HG03103 (cell line): Measurements from ENCODE around the gene NLRC3.

Source experiments
- ATAC-seq: cut with Tn5 transposase; IDR thresholded peaks from one replicate; pipeline ENCODE4 v1.9.1; 2021; ENCODE audit warnings: low read depth; ENCODE audit not compliant: unreplicated experiment

The NLRC3 gene

DNA sequence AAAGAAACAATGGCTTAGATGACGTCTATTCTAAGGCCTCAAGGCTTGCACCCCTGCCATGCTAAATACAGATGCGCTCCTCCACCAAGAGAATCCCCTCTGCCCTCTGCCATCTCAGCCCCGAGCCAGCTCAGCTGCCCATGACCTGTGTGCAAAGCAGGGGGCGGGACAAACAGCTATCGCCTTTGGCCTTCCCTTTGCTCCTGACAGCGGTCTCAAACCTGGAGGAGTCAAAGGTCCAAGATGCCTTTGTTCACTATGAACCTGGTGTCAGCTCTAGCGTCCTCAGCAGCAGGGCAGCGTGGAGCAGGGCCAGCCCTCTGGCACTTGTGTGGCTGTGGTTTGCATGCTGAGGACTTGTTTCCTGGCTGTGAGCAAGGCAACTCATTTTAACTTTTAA is 21.9 kb upstream of the NLRC3 start:
- ATAC-seq: no peak

DNA sequence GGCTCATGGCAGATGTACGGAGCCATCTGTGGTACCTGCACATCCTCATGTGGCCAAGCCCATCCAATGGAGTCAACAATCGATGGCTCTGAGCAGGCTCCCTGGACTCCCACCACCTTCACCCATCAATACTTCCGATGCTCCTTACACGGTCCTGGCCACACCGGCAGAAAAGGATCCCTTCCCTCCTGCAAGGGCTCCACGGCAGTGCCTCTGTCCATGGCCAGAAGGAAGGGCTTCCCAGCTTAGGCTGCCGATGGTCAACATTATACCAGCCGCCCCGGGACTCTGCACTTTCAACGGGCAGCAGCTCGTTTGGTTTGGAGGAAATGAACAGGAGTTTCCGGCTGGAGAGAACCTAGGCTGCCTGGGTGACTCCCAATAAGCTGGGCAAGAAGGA is 21.0 kb upstream of the NLRC3 start:
- ATAC-seq: no peak

DNA sequence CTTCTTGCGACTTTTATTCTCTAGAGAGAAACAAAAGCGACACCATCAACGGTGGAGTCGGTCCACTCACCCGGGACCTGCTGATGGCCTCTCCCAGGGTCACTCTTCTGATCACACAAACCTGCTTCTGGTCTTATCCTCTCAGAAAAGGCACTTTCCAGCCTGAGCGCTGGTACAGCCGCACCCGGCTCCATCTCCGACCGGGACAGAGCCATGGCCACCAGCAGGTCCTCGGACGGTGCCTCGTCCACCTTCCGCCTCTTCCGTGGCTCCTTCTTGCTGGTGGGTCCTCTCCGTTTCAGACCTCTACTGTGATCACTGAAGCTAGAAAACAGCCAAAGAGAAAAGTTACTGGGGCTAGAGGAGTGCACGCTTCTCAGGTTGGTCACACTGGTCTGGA is 20.5 kb upstream of the NLRC3 start:
- no peak for ATAC-seq

DNA sequence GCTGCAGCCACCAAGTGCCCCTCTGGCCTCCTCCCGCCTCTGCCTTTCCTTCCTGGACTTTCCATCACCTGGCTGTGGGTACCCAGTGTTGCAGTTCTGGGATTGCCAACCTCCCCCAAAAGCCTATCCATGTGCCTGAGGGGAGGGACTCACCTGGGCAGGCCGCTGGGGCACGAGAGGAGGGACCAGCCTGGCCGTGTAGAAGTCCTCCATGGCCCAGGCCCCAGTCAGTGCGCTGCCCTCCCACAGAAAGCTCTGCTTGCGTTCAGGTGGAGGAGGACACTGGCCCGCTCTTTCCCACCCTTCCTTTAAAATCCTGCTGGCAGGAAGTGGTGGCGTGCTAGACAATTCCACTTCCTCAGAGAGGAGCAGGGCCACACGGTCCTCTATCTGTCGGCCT is 20.0 kb upstream of the NLRC3 start:
- ATAC-seq: no peak

DNA sequence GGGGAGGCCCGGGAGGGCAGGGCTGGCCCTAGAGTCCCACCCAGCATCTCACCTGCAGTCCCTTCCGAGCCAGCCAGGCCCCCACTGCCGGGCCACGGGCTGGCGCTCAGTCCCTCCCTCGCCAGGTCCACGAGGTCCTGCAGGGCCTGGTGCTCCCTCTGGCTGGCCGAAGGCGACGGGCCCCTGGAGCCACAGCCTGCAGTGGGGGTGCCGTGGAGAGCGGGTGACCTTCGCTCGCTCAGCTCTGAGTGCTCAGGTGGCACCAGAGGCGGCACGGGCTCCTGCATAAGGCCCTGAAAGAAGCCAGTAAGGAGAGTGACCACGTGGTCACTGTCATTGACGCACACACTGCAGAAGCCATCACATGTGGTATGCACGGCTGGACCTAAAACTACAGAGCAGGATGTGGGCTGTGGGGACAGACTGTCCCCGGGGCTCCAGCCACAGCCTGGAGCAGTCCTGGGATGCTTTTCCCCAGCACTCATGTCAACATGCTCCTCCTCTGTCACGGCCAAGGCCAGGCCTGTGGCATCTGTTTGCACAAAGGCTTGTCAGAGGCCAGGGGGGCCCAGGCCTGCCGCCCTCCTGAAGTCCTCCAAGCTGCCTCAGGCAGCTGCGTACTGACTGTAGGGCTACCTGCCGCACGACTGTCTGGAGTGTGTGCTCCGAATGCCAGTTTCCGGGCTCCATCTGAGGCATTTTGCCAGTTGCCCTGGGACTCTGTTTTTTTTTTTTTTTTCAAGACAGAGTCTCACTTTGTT is 19.1 kb upstream of the NLRC3 start:
- no peak for ATAC-seq

GRCh38 chr16:3595521-3596021 is 18.4 kb upstream of the NLRC3 start:
- no peak for ATAC-seq

GRCh38 chr16:3595110-3595486 is 17.9 kb upstream of the NLRC3 start:
- no peak for ATAC-seq

- ATAC-seq: no peak
Measured at GRCh38 chr16:3594316-3595109, 17.3 kb upstream of the NLRC3 start.

GRCh38 chr16:3592559-3592958 is 15.4 kb upstream of the NLRC3 start:
- no peak for ATAC-seq

GRCh38 chr16:3591991-3592390 is 14.8 kb upstream of the NLRC3 start:
- no peak for ATAC-seq

DNA sequence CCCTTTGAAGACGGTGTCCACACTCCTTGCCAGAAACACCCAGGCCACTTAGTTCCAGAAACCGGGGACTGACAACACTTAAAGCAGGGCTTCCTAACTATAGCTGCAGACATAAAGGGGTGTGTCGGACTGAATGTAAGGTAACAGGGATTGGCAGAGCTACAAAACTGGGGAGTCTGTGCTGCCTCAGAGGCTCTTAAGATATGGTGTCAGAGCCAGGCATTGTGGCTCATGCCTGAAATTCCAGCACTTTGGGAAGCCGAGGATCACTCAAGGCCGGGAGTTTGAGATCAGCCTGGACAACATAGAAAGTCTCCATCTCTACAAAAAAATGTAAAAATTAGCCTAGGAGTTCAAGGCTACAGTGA is 14.2 kb upstream of the NLRC3 start:
- no peak for ATAC-seq

DNA sequence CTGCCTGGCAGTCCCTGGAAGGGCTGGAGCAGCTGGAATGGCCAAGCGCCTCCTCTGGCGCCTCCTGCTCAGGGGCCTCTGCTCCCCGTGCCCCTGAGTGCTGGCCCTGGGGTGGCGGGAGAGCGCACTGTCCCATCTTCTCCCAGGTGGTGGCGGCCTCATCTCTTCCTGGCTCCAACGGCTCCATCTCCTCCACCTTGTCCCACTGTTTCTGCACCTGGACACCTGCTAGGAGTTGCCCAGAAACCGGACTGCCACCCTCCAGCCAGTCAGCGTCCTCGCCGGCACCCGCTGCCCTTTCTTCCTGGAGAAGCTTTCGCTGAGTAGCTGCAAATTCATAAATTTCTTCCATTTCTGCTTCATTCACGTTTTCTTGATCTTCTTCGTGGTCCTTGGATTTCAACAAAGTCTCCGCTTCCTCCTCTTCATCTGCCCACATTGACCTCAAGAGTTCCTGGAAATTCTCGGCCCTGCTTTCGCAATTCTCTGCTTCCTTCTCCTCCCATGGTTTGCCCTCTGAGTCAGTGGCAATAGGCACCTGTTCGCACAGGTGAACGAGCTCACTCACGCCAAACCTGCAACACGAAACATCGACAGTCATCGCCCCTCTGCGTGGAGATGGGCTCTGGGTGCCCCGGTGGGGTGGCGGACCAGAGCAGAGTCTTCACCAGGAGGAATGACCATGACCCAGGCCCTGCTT is 13.7 kb upstream of the NLRC3 start:
- no peak for ATAC-seq

GRCh38 chr16:3589991-3590701 is 12.9 kb upstream of the NLRC3 start:
- ATAC-seq: no peak

DNA sequence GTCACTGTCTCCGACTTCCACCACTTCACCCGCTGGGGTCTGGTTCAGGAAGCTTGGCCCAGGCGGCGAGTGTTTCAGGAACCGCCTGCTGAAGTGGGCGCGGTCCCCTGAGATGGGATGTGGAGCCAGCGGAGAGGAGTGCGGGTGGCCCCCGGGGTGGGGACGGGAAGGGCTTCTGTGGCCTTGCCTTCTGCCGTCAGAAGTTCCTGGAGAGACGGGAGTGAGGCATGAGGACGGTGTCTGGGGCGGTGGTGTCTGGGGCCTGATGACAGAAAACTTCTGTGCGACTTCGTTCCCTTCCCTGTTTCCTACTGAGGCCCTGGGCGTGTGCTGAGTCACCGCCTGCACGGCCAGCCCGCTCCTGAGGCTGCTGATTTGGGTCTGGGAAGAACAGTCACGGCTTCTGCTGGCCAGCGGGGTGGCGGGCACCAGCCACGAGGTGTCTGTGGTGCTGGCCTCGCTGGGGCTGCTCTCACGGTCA is 12.3 kb upstream of the NLRC3 start:
- no peak for ATAC-seq

DNA sequence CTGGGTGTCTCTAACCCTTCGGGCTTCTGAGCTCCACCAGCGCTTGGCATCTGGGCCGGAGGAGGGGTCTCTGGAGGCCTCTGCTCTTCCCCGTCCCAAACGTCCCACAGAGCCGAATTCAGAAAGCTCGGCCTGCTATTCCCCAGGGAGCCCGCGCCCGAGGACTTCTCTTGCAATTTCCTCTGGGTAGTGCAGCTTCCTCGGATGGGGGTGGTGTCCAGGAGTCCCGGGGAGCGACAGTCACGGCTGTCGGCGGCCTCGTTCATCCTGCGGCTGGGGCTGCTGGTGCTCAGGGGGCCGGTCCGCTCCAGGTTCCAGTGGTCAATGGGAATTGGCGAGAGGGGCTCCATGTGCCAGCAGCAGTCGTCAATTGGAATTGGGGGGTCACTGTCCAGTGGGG is 11.8 kb upstream of the NLRC3 start:
- ATAC-seq: no peak

GRCh38 chr16:3587547-3588110 is 10.4 kb upstream of the NLRC3 start:
- no peak for ATAC-seq

DNA sequence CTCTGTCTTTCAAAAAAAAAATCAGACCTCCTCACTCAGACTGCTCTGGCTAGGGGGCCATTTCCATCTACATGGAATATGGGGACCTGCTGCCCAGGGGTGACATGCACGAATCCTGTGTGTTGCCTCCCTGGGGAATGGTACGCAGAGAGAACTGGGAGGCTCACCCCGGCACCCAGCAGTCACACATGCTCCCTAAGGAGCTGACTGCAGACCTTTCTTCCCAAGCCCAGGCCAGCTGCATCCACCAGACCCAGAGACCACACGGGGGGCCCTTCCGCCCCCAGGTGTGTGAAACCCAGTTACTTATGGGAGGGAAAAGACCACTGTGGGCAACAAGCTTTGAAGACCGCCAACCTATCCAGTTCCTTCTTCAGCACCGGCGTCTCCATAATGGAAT is 7.2 kb upstream of the NLRC3 start:
- ATAC-seq: no peak

- ATAC-seq: no peak
Measured at GRCh38 chr16:3583303-3584038, 6.3 kb upstream of the NLRC3 start.

- no peak for ATAC-seq
Measured at GRCh38 chr16:3582276-3583165, 5.3 kb upstream of the NLRC3 start.
